Measurements from ENCODE around the gene ADIG. TPM values are rescaled to one million over a fixed set of nuclear protein-coding genes. Genes with fewer than 3 reads are reported as not detected.
"Not testable (repeated sequence)": the region's sequence is repeated elsewhere in the genome, so short reads cannot be mapped to it uniquely, and the experiment has no call there.

The ADIG gene
- total RNA-seq, 4 donors from 2014 or later, result not detected

- no peaks in the 10 kb centered on the region for H3K9me3 ChIP-seq
- no peaks in the 10 kb centered on the region for H3K36me3 ChIP-seq
- no peaks in the 10 kb centered on the region for H3K27me3 ChIP-seq
- intact Hi-C loops (cut with DNase I; ENCODE audit: low total_unique reads) (no loop called here), in situ Hi-C loops (cut with MboI; ENCODE audit: low pct_ligation_motif_present in 1 of 4, low pct_unique_long_range_greater_than_20kb in 1 of 4, low sequenced_read_pairs in 3 of 4) (no loop called here)
- 83 to 100% methylated on average over 2 to 21 of the region's 21 CpGs for WGBS, 2 donors (ENCODE audit: low coverage in 1 of 2)
- no peak overlapping the region for H3K4me3 ChIP-seq
- no peak overlapping the region for H3K27ac ChIP-seq
- H3K4me1 ChIP-seq, result no peaks in the 10 kb centered on the region
- TF ChIP-seq POLR2A (IDR thresholded peaks at IDR 0.05), result no peak
- no peak for TF ChIP-seq POLR2AphosphoS5 (IDR thresholded peaks at IDR 0.05)
- no peak for TF ChIP-seq CTCF (IDR thresholded peaks at IDR 0.05)
- DNase-seq, result no peak
Observed at GRCh38 chr20:38591474-38592410, 10.7 kb downstream of the ADIG start.

DNA sequence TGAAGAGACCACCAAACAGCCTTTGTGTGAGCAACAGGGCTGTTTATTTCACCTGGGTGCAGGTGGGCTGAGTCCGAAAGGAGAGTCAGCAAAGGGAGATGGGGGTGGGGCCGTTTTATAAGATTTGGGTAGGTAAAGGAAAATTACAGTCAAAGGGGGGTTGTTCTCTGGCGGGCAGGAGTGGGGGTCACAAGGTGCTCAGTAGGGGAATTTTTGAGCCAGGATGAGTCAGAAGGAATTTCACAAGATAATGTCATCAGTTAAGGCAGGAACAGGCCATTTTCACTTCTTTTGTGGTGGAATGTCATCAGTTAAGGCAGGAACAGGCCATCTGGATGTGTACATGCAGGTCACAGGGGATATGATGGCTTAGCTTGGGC lies 11.4 kb downstream of the ADIG start:
- intact Hi-C loops (cut with DNase I; ENCODE audit: low total_unique reads), result not testable (repeated sequence)

GRCh38 chr20:38594281-38594680 lies 13.3 kb downstream of the ADIG start:
- H3K27me3 ChIP-seq; H3K4me3 ChIP-seq; H3K9me3 ChIP-seq; intact Hi-C loops (cut with DNase I; ENCODE audit: low total_unique reads); H3K36me3 ChIP-seq; DNase-seq; in situ Hi-C loops (cut with MboI; ENCODE audit: low pct_ligation_motif_present in 1 of 4, low pct_unique_long_range_greater_than_20kb in 1 of 4, low sequenced_read_pairs in 3 of 4); H3K4me1 ChIP-seq; H3K27ac ChIP-seq: not testable (repeated sequence)
- WGBS, 2 donors (ENCODE audit: low coverage in 1 of 2), result 65 to 80% methylated on average over 11 to 12 of the region's 12 CpGs

More for the DNA sequence above, 11.4 kb downstream of the ADIG start:
- H3K4me1 ChIP-seq; in situ Hi-C loops (cut with MboI; ENCODE audit: low pct_ligation_motif_present in 1 of 4, low pct_unique_long_range_greater_than_20kb in 1 of 4, low sequenced_read_pairs in 3 of 4); H3K27ac ChIP-seq; DNase-seq; H3K9me3 ChIP-seq; H3K36me3 ChIP-seq; H3K27me3 ChIP-seq; H3K4me3 ChIP-seq: not testable (repeated sequence)
- WGBS, 2 donors (ENCODE audit: low coverage in 1 of 2), result 69% methylated on average over 3 of the region's 3 CpGs; no CpG with 5 or more reads in 1 of the 2 donors

GRCh38 chr20:38595886-38596285 lies 14.9 kb downstream of the ADIG start:
- H3K27ac ChIP-seq; H3K4me3 ChIP-seq; DNase-seq; H3K27me3 ChIP-seq; H3K4me1 ChIP-seq; H3K36me3 ChIP-seq; H3K9me3 ChIP-seq; intact Hi-C loops (cut with DNase I; ENCODE audit: low total_unique reads); in situ Hi-C loops (cut with MboI; ENCODE audit: low pct_ligation_motif_present in 1 of 4, low pct_unique_long_range_greater_than_20kb in 1 of 4, low sequenced_read_pairs in 3 of 4): not testable (repeated sequence)
- WGBS, 2 donors (ENCODE audit: low coverage in 1 of 2), result 93% methylated on average over 15 of the region's 15 CpGs; no CpG with 5 or more reads in 1 of the 2 donors

- Histone ChIP-seq H3K9me3 (no peaks in the 10 kb centered on the region), H3K27me3 (peaks cover 45% of the 10 kb centered on the region), H3K36me3 (no peaks in the 10 kb centered on the region), H3K27ac (no peak overlapping the region), H3K4me1 (peaks cover 0 to 3% (median 0%) of the 10 kb centered on the region in 4 donors), H3K4me3 (no peak overlapping the region)
- intact Hi-C loops (cut with DNase I; ENCODE audit: low total_unique reads), result no loop called here
- TF ChIP-seq POLR2A (IDR thresholded peaks at IDR 0.05) (no peak), POLR2AphosphoS5 (IDR thresholded peaks at IDR 0.05) (no peak), CTCF (IDR thresholded peaks at IDR 0.05) (no peak), EP300 (IDR thresholded peaks at IDR 0.05; ENCODE audit: low read depth) (no peak)
- in situ Hi-C loops (cut with MboI; ENCODE audit: low pct_ligation_motif_present in 1 of 4, low pct_unique_long_range_greater_than_20kb in 1 of 4, low sequenced_read_pairs in 3 of 4), result no loop called here
- DNase-seq, result no peak
- WGBS, 2 donors (ENCODE audit: low coverage in 1 of 2), result 58% methylated on average over 9 of the region's 9 CpGs; no CpG with 5 or more reads in 1 of the 2 donors
Observed at GRCh38 chr20:38599410-38599882, 18.4 kb downstream of the ADIG start.
